Stimulated activated CD8-positive, alpha-beta memory T cell treated with anti-CD3 and anti-CD28 coated beads, Interleukin-15, amount 100 ng/mL, for 4 hours (primary cell): ENCODE results near the gene KRT15.

ENCODE experiments used
- DNase-seq, 2 donors: peaks; one replicate each; pipeline ENCODE4 v3.0.0-alpha.2; 2020; ENCODE audit warnings: low read depth in 2 of 2

KRT15 gene

DNA sequence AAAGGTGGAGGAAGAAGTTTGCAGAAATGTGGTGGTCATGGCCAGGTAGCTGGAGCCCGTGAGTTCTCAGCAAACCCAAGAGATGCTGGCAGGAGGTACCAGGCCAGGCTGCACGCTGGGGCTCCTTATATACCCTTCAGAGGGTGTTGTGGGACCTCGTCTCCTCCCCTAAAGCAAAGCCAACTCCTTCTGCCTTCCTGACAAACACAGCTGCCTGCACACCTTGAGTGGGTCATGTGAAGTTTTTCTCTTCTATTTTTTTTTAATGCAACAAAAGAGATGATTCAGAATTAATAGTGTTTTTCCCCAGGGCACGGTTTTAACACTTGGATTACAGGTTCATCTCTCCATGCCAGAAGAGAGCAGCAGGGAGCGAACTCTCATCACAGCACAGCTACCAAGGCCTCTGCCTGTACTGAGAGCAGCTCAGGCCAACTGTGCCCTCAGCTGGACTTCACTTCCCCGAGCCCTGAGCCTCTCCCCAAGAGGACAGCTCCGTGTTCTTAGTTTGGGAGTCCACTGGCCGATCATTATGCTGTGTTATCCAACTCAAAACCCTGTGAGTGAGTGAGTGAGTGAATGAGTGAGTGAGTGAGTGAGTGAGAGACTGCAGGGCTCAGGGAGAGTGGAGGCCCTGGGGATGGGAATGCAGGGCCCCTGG lies at the start of gene KRT15:
Gene KRT15 (minus strand): TSS at position 102 of the 661 bp plus-strand sequence. CDS start 63 bp downstream, at position 39.
- DNase-seq, result no peak

DNA sequence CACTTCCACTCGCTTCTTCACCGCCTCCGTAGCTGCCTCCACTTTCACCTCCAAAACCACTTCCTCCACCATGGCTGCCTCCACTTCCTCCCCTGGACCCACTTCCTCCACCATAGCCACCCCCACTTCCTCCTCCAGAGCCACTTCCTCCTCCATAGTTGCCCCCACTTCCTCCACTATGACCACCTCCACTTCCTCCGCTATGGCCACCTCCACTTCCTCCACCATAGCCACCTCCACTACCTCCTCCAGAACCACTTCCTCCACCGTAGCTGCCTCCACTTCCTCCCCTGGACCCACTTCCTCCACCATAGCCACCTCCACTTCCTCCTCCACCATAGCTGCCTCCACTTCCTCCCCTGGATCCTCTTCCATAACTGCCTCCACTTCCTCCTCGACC lies 48.6 kb upstream of the KRT15 start:
- DNase-seq, result no peak

DNA sequence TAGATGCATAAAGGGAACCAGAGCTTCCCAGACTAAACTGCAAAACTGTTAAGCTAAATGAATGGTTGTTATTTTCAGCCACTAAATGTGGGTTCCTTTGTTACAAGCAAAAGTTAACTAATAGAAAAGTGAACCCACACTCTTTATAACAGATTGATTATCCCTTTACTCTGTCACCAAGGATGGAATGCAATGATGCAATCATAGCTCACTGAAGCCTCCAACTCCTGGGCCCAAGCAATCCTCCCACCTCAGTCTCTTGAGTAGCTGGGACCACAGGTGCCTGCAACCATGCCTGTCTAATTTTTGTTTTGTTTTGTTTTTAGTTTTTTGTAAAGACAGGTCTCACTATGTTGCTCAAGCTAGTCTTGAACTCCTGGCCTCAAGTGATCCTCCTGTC lies 46.6 kb upstream of the KRT15 start:
- DNase-seq, result no peak

DNA sequence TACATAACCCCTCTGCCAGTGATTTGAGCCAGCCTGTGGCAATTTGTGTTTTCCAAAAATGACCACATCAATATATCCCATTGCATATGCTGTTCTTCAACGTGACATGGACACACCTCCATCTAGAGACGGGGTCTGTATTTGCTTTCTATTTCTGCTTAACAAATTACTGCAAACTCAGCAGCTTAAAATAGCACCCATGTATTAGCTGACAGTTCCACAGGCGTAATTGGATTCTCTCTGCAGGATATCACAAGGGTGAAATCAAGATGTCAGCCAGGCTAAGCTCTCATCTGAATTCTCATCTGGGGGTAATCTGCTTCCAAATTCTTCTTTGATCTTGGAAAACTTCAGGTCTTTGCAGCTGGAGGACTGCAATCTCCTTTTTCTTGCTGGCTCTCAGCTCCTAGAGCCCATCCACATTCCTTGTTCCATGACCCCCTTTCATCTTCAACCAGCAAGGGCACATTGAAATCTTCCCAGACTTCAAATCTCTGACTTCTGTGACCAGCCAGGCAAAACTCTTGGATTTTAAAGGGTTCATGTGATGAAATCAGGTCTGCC lies 45.0 kb upstream of the KRT15 start:
- no peak for DNase-seq

DNA sequence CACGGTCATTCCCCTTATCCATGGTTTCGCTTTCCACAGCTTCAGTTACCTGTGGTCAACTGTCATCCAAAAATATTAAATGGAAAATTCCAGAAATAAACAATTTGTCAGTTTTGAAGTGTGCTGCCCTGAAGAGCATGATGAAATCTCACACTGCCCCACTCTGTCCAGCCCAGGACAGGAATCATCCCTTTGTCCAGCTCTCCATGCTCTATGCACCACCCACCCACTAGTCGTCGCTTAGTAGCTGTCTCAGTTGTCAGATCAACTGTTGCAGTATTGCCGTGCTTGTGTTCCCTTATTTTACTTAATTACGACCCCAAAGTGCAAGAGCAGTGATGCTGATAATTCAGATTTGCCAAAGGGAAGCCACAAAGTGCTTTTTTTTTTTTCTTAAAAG lies 42.9 kb upstream of the KRT15 start:
- no peak for DNase-seq

DNA sequence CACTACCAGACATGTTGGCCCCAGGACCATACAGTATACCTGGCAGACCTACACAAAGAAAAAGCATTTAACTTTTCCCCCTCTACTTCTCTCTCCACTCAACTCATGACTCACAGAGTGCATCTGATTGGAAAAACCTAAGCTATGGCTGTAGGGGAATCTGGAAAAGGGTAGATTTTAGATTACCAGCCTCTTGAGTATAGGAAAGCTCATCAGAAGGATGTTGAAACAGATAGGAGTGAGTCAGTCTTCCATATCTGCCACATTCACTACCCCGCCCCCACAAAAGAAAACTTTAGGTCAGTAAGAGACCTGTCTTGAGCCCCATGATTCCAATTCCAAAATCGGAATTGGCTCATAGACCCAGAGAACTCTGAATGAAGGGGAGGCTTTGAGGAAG lies 40.9 kb upstream of the KRT15 start:
- no peak for DNase-seq

DNA sequence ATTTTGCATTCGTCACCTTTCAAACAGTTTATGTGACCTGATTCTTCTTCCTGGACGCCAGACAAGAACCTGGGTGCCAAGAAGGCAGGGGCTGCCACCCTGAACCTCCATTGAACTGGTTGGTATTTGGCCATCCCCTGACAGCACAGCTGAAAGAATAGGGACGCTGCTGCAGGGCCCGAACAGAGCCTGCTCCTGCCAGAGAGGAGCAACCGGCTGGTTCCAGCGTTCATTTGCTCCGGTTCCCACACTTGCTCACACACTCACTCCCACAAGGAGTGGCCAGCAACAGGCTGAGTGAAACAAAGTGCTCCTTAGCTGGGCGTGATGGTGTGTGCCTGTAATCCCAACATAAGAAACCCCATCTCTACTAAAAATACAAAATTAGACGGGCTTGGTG lies 38.2 kb upstream of the KRT15 start:
- DNase-seq, result no peak

DNA sequence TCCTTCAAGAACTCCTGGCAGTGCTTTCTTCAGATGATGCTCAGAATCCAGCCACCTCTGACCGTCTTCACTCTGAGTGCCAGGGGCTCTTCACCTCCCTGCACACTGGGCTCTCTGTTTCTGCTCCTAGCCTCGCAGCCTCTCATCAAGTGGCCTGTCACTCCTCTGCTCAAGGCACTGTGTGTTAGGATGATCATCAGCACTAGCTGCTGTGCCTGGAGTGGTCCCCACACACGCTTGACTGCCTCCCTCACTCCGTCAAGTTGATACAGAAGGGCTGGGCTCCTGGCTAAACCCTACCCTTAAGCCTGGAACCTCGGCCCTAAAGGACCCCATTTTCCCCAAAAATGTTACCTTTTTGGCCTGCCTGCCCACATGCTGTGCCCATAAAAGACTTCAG lies 37.6 kb upstream of the KRT15 start:
- DNase-seq, result no peak

DNA sequence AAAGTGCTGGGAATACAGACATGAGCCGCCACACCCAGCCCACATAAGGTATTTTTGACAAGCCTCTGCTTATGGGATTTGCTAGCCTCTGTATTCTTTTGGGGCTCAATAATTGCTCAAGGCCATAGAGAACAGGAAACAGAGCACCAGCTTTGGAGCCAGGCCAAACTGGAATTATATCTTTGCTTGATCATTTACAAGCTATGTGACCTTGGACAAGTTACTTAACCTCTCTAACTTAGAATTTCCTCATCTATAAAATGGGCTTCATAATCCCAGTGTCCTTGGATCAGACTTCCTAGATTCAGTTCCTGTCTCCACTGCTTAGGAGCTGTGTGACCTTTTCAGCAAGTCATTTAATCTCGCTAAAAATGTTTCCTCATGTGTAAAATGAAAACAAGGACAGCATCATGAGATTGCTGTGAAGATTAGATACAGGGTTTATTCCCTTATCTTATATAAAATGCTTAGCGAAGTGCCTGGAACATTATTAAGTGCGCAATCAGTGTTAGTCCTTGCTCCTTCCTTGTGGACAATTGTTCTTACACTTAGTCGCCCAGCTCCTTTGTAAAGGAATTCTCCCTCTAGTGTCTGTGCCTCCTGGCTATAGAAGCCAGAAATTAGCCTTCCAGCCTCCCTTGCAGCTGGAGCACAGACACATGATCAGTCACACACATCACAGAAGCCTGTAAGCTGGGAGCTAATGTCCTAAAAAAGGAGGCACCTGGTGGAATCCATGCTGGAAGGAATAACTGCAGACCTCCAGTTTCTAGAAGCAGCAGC lies 36.6 kb upstream of the KRT15 start:
- no peak for DNase-seq

DNA sequence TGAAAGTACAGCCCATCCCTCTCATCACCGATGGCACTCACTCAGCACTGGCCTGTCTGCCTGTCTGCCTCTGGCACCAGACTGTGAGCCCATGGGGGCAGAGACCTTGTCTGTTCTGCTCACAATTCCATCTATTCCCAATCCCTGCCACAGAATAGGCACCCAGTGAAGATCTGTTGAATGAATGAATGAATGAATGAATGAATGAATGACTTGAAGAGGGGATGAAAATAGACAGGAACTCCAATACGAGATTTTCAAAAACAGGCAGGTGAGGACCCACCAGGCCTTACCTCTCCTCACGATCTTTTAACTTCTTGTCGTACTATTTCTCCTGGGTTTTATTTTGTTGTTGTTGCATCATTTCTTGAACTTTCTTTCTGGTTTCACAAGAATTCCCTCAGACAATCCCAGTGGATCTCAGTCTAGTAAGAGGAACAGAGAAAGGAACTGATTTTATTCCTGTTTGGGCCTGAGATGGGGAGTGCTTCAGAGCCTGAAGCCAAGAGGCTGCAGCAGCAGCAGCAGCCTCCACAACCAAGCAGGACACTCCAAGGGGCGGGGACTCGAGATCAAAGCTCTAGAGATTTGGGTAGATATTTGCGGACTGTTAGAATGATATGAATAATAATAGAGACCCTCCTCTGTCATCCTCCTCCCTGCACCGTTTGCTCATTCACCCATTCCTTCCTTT lies 35.4 kb upstream of the KRT15 start:
- DNase-seq, result no peak

DNA sequence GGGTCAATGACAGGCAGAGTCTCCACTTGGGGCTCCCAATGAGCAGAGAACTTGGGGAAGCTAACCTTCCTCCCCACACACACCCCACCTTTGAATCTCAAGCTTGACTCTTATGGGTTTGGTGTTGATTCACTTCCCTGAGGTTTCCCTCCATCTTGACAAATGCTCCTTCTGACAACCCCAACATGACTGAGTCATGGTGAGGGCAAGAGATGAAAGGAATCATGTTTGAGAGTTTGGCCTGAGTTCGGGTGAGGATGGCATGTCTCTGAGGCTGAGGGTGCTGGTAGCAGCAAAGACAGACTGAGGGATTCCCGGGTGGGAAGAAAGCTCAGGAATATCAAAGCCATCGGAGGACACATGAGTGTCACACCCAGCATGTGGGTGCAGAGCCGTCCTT lies 34.5 kb upstream of the KRT15 start:
- no peak for DNase-seq

DNA sequence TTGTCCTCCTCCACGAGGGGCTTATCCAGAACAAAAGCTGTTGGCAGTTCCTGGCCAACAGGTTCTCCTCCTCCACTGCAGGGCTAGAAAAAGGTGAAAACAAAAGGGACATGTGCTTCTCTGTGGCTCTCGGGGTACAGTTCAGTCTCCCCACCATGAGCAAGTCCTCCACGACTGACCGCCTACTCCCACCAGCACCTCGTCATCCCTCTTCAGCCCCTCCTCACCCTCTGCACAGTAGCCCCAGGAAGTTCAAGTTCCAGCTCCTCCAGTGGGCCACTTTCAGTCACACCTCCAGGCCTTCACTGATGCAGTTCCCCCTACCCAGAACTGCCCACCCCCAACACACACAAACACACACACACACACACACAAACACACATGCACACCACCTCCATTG lies 33.8 kb upstream of the KRT15 start:
- no peak for DNase-seq

DNA sequence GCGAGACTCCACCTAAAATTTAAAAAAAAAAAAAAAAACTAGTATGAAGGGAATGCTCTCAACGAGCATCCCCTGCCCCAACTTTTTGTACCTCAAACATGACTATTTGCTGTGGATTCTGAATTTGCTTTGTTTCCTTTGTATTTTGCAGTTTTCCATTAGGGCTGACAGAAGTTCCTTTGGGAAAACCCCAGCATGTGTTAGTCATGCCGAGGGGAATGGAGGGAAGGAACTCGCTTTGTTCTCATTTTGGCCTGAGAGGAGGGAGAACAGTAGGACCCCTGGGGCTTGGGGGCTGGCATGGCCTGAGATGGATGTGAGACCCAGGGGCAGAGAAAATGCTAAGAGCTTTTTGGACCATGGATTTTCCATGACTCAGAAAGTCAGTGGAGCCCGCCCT lies 32.7 kb upstream of the KRT15 start:
- no peak for DNase-seq

DNA sequence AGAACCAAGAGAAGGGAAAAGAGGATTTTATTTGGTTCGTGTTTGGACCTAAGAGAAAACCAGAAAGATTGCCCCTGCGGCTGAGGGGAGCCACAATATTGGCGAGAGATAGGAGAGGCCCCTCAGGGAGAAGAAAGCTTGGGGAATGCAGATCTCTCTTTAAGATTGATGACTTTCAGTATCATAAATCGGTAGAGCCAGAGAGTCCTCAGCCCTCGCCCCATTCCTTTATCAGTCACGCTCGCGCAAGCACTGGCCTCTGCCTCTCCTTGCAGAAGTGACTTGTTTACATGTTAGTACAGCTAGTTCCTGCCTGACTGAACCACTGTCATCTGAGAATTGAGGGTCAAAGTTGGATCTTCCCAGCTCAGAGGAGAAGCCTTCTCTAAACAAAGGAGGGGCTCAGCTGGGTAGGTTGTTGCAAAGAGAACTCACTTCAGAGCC lies 30.9 kb upstream of the KRT15 start:
- no peak for DNase-seq

DNA sequence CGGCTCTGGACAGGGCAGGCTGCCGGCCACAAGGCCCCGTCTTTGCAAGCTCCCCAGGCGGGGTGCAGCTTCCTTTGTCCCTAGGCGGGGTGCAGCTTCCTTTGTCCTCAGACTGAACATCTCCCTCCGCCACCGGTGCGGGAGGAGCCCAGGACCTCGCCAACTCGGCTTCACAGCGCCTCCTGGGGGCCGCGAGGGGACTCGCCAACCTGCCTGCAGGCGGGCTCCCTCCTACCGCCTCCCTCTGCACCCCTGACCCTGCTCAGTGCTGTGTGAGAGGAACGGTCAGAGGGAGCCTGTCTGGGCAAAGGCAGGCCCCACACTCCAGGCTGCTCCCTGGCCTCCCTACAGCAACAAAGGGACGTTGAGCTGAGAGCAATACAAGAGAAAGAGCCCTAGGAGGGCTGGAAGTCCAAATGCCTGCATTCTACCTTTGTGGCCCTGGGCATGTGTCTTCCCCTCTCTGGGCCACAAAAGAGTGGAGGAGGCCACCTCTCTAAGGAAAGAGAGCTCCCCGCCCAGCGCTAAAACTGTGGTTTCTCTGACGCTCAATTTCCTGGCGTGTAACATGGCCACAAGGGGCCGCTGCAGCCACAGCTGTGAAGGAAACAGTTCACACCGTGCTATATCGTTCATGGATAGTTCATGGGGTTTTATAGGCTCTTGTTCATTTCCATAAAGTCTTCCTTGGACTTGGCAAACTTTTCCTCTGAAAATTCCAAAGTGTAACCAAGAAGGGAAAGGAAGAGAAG lies 30.3 kb upstream of the KRT15 start:
- peak; percentile 59 to 71 for DNase-seq

DNA sequence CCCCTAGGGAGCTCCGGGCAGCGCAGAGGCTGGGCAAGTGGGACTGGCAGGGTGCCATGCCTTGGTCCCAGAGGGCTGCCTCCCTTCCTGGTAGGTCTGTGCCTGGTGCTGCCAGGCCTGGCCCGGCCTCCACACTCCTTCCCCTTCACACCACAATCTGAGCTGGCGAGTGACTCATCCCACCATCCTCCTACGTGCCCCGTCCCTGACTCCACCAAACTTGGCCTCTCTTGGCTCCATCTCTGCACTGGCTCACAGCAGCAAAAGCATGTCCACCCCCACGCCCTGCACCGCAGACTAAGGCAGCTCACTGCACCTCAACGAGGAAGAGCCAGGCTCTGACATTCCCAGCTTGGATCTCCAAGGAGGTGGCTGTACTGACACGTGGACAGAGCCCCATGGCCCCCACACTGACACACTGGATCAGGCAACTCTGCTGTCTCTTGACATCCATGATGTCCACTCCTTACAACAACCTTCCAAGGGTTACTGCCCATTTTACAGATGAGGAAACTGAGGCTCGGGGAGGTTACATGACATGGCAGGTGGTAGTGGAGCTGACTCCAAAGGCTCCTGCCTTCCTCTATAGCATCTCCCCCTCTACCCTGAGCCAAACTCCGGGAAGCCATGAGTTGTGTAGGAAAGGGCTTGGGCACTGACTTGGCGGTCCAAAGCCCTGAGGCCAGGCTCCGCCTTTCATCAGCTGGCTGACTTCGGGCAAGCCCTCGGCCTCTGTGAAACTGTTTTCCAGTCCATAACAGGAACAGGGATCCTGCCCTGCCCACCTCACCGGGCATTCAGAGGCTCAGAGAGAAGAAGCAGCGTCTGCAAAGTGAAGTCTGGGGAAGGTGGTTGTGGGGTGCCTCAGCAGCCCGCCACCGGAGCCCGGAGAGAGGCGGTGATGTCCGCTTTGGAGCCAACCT lies 29.5 kb upstream of the KRT15 start:
- DNase-seq, result peak; percentile 49 to 56

DNA sequence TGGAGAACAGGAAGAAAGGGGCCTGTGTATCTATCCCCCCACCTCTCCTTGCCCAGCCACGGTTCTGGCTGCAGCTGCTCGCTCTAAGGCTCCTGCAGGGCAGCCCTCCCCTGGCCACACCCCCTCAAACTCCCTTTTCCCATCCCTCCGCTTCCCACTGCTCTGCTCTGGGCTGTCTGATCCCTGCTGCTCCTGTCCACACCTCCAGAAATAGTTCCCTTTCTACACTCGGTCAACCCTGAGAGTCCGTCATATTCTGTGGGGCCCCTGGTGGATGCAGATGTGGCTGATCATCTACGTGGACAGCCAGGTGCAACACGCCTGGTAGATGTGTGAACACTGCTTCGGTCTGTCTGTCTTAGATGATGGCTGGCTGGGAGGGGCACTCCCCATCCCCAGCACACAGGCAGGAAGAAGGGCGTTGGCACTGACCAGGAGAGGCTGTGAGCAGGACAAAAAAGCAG lies 28.7 kb upstream of the KRT15 start:
- no peak for DNase-seq

DNA sequence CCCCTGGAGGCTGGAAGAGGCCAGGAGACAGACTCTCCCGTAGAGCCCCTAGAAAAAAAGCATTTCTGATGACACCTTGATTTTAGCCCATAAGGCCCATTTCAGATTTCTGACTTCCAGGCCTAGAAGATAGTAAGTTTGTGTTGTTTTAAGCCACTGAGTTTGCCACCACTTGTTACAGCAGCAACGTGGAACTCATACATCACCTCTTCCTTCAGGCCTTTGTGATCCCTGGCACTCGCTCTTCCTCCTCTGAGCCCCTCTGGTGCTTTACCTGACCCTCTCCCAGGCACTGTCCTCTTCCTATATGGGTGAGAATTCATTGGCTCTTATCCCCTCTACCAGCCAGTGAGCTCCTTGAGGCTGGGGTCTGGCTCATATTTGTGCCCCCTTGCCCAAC lies 28.1 kb upstream of the KRT15 start:
- no peak for DNase-seq

DNA sequence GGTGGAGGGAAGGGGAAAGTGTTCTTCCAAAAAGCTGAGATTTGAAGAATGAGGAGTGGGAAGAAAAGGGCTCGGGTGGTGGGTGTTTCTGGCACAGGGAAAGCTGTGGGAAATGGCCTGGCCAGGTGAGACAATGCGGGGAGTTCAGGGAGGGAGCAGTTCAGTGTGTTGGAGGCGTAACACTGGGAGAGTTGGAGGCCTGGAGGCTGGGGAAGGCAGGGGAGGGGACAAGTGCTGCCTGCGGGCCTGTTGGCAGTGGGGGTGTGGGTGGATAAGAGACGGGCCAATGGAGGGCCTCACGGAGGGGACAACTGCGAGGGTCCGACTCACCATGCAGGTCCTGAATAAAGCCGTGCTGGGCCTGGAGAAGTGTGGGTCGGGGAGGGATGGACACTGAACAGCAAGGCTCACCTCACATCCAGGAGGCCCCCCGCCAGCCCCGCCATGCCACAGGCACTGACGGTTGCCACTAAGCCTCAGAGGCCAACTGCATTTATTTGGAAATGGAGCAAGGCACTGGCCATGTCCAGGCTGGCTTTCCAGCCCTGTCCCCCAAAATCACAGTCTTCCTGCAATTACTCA lies 27.2 kb upstream of the KRT15 start:
- no peak for DNase-seq

DNA sequence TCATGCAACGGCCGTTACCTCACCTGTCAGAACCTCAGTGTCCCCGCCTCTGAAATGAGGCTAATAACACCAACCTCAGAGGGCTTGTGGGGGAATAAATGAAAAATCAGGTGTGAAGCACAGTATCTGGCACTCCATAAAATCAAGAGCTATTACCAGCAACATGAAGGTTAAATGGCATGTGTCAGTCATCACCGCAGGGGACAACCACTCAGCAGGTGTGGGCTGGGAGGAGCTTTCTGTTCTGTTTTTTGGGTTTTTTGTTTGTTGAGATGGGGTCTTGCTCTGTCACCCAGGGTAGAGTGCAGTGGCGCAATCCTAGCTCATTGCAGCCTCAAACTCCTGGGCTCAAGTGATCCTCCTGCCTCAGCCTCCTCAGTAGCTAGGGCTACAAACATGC lies 26.2 kb upstream of the KRT15 start:
- no peak for DNase-seq
